Skeletal muscle cell (primary cell): ENCODE measurements around the gene DDX41.
"Not testable (repeated sequence)": the region's sequence is repeated elsewhere in the genome, so short reads cannot be mapped to it uniquely, and the experiment has no call there.

Experiments used
- DNase-seq: peaks from one replicate; pipeline ENCODE4 v3.0.0-alpha.2; 2010; ENCODE audit warnings: low read depth
- H3K4me3 ChIP-seq: 2 replicates; pipeline ENCODE4 v1.5.1; 2011; ENCODE audit warnings: low read depth, mild to moderate bottlenecking, control low read depth, low read length, moderate library complexity

The DDX41 gene

DNA sequence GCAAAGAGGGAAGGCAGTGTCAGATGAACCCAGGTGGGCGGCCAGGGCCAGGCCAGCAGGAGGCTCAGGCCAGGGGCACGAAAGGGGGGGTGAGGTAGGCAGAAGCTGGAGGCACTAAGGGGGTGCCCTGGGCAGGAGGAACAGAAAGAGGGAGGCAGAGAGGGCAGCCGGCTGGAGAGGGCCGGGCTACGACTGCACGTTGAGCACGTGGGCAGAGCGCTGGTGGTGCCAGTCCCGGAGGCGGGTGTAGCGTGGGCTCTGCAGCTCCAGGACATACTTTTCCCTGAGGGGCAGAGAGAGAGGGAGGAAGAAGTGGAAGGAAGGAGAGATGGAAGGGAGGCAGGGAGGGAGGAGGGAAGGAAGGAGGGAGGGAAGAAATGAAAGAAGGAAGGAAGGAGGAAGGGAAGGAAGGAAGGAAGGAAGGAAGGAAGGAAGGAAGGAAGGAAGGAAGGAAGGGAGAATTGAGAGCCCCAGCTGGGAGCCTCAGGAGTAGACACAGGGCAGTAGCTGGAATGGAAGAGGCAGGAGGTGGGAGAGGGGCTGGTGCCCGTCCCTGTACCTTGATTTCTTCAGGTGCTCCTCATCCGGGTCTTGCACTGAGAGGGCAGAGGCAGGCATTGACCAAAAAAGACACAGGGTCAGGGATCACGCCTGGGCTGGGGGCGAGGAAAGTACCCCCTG is 26.3 kb downstream of the DDX41 start:
- no peak overlapping the region for H3K4me3 ChIP-seq

DNA sequence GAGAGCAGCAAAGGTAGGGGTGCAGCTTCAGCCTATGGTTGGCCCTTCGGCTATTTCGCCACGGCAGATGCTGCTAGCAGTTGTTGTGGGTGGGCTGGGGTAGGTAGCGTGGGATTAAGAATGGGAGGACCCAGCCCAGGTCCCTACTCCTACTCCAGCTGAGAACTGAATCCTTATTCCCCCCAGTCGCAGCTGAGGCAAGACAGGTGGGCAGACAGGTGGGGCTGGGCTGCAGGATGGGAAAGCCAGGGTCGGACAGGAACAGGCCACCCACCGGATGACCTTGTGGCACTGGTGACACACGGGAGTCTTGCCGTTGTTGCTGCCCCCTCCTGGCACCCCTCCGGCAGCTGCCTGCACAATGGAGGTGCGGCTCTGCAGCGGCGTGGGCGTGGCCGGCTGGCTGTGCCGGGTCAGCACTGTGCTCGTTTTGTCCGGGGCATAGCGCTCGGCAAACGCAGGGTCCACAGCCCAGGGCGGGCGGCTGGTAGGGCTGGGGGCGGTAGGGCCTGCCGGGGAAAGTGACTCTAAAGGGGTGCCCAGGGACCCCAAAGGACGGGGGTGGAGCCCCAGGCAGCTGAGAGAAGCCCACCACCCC is 27.5 kb downstream of the DDX41 start:
- no peak for DNase-seq
- no peak overlapping the region for H3K4me3 ChIP-seq

More for the DNA sequence above, 26.3 kb downstream of the DDX41 start:
- no peak for DNase-seq

DNA sequence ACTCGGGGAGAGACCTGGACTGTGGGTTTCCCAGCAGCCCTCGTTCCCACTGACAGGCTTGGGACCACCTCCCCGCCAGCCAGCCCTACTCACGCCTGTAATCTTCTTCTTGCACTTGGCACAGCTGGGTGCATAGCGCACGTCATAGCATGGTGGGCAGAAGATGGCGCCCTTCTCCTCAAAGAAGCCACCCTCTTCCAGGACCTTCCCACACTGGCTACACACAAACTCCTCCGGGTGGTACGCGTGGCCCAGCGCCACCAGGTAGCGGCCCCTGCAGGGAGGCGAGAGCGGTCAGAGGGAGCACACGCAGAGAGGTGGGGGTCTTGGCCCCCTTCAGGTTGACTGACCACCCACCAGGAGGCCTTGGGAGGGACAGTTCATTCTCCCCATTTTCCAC is 28.8 kb downstream of the DDX41 start:
- H3K4me3 ChIP-seq, result no peak overlapping the region
- no peak for DNase-seq

DNA sequence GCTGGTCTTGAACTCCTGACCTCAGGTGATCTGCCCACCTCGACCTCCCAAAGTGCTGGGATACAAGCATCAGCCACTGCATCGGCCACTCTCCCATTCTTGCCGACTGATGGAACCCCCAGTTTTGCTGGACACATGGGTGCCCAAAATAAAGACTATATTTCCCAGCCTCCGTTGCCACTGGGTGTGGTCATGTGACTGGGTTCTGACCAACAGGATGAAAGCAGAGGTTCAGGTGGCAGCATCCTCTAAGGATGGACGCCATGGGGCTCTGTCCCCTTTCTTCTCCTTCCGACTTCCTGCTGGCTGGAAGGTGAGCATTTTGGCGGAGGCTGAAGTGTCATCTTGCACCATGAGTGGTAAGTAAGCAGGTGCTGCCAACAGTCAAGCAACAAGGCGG is 29.6 kb downstream of the DDX41 start:
- H3K4me3 ChIP-seq, result no peak overlapping the region

DNA sequence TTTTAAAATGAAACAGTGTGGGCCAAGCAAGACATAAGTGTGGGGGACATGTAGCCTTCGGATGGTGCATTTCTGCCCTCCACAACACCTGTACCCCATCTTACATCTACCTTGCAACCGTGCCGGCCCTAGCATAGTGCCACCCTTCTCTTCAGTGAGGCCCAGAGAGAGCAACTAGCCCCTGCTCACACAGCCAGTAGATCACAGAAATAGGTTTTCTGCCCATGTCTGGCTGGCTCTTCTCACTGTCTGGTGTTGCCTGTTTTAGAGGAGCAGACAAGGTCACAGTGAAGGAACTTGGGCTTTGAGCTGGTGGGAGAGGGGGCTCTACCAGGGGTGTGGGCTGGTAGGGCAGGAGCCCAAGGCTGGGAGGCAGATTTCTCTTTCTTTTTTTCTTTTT is 30.5 kb downstream of the DDX41 start:
- no peak for DNase-seq
- H3K4me3 ChIP-seq, result no peak overlapping the region

More for the DNA sequence above, 29.6 kb downstream of the DDX41 start:
- DNase-seq, result no peak

DNA sequence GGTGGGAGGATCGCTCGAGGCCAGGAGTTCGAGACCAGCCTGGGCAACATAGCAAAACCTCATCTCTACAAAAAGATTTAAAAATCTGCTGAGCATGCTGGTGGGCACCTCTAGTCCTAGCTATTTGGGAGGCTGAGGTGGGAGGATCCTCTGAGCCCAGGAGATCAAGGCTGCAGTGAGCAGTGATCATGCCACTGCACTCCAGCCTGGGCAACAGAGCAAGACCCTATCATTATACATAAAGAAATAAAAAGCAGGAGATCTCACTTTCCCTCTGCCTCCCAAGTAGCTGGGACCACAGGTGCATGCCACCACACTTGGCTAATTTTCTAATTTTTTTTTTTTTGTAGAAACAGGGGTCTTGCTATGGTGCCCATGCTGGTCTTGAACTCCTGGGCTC is 31.0 kb downstream of the DDX41 start:
- not testable (repeated sequence) for DNase-seq, H3K4me3 ChIP-seq

DNA sequence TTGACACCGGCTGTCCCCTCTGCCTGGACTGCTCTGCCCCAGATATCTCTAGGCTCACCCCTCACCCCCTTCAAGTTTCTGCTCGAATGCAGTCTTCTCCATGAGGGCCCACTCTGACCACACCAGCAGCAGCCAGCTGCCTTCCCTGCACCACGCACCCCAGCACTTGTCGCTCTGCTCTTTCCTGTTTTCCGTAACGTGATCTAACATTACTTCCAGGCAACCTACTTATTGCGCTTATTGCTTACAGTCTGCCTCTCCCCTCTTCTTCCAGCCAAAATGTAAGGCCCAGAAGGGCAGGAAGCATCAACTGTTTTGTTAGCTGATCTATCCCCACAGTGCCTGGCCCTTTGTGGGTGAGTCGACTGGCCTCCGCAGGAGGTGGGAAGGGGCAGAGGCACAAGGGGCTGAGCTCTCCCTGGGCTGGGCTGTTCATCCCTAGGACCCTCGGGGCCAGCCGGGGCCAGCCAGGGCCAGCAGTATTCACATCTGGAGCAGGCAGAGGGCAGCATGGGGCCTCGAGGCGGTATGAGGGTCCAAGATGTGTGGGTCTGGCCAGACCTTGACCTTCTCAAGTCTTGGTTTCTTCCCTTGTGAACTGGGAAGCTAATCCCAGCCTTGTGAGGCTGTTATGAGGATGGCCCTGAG is 31.7 kb downstream of the DDX41 start:
- DNase-seq, result no peak
- no peak overlapping the region for H3K4me3 ChIP-seq

DNA sequence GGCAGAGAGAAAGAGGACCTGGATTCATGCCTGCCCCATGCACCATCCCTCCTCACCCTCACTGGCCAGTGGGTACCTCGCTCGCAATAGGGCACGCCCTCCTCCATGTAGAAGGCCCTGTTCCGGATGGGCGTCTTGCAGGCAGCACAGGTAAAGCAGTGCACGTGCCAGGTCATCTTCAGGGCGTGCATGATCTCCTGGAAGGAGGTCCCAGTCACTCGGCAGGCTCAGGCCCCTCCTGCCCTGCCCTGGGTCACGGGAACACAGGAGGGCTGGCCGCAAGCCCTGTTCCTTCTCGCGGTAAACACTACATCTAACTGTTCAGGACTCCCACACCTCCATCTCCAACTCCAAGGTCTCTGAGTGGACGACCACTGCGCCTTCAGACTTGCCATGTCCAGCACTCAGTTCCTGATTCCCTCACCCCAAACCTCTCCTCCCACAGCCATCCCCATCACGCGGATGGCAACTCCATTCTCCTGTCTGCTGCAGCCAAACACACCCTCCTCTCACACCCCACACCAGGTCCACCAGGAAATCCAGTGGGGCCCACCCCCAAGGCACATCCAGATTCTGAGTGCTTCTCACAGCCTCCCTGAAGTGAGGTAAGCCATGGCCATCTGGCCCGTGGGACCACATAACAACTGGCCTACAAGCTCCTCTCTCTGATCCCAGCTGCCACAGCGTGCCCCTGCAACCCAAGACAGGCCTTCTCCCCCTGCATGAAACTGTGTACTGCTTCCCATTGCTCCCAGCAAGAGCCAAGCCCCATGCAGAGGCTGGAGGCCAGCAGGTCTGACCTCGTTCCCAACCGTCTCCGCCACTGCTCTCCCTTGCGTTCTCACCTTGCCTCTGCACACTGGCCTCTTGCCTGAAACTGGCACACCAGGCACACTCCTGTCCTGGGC is 32.5 kb downstream of the DDX41 start:
- no peak for DNase-seq
- no peak overlapping the region for H3K4me3 ChIP-seq

DNA sequence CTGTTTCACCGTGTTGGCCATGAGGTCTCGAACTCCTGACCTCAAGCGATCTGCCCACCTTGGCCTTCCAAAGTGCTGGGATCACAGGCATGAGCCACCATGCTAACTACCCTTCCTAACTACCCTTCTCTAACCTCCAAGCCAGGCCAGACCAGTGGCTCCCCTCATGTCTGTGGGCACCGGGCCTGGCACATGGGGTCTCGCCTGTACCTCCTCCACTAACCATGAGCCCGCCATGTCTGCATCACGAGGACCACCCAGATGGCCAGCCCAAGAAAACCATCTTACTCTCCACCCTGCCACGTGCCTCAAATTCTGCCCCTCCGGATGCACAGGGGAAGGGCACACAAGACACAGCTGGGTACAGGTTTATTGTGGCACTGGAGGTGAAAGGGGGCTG is 33.7 kb downstream of the DDX41 start:
- DNase-seq, result no peak
- no peak overlapping the region for H3K4me3 ChIP-seq

DNA sequence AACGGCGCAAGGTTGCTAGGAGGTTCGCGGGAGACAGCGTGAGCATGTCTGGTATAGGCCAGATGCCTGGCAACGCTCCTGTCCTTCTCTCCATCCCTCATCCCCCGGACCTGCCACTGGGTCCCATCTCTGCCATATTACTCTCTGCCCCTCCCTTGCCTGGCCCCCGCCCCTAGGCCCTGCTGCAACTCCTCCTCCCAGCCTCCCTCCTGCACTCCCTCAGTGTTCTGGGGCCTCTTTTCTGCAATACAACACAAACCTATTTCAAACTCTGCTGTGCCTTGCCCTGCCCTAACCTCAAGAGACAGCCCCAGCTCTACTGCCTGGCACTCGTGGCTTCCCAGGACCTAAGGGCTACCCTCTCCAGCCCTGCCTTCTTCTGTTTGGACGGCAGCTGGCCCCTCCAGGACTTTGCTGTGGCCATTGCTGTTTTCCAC is 34.4 kb downstream of the DDX41 start:
- H3K4me3 ChIP-seq, result no peak overlapping the region
- no peak for DNase-seq

DNA sequence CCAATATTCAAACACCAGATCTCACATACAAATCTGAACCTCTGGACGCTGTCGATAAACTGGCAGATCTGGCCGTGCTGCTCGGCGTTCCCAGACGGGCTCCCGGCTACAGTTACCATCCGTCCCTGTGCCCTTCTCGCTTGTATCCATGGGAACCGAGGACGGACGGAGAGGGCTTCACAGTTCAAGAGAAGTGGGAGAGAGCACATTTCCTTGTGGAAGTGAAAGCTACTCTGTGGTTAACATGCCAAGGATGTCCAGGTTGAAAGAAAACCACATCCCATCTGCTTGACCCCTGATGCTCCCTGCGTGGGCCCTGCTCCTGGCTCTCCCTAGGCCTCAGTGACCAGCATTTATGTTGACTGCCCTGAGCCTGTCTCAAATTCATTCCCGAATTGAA is 37.0 kb downstream of the DDX41 start:
- H3K4me3 ChIP-seq, result no peak overlapping the region
- no peak for DNase-seq

DNA sequence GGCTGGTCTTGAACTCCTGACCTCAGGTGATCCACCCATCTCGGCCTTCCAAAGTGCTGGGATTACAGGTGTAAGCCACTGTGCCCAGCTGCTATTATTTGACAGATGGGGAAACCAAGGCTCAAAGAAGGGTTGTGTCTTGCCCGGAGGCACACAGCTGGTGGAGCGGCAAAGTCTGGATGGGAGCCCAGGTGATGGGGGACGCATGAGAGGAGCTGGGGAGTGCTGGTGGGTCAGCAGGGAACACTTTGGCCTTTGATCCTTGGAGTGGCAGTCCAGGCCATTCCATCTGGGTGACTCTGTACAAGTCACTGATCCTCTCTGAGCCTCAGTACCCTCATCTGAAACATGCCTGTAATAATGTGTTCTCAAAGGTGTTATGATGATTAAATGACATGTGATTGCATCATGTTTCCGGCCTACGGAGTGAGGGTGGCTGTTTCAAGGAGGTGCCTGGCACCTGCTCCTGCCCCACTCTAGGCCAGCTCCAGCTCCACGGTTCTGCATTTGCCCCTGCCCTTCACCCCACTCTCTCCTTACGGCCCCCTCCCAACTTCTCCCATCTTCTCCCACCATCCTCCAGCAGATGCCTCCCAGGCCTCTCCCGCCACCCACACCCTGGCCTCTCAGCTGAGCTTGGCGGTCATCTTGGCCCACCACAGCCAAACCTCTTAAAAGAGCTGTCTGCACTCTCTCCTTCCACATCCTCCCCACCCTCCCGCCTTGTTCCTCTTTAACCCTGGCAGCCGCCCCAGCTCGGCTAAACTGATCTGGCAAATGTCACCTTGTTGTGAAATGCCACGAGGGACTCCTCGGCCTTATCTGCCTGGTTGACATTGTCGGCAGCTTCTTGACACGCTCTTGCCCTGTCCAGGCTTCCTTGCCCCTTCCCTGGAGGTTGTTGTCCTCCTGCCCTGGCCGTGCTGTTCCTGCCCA is 37.8 kb downstream of the DDX41 start:
- no peak overlapping the region for H3K4me3 ChIP-seq
- DNase-seq, result no peak

DNA sequence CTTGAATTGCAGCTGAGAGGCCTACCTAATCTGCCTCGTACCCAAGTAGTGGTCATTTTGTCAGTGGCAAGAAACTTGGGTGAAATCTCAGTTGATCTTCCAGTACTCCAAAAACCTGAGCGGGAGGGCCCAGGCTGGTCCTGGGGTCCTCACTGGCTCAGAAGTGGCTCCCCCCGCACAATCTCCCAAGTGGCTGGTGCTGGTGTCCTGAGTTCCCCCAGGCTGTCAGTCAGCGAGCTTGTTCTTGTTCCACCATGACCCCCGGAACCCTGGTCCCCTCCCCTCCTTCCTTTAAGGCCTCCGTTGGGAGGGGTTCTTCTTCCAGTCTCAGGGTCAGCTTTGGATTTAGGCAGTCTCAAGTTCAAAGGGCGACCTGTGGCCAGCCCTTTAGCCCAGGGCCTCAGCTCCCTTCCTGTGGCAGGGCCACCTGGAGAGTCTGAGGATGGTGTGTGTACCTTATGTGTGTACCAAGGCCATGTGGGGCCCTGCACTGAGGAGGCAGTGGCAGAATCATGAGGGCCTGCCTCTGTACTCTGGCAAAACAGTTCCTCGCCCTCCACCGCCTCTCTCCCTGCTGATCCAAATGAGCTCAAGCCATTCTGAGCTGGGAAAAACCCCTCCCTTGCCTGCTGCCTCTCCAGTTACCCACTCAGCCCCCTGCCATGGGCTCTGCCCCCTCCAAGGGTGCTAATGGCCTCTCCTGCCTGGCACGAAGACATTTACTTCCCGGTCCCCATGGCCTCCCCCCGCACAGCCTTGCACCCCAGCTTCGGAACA is 38.9 kb downstream of the DDX41 start:
- no peak overlapping the region for H3K4me3 ChIP-seq
- DNase-seq, result no peak

DNA sequence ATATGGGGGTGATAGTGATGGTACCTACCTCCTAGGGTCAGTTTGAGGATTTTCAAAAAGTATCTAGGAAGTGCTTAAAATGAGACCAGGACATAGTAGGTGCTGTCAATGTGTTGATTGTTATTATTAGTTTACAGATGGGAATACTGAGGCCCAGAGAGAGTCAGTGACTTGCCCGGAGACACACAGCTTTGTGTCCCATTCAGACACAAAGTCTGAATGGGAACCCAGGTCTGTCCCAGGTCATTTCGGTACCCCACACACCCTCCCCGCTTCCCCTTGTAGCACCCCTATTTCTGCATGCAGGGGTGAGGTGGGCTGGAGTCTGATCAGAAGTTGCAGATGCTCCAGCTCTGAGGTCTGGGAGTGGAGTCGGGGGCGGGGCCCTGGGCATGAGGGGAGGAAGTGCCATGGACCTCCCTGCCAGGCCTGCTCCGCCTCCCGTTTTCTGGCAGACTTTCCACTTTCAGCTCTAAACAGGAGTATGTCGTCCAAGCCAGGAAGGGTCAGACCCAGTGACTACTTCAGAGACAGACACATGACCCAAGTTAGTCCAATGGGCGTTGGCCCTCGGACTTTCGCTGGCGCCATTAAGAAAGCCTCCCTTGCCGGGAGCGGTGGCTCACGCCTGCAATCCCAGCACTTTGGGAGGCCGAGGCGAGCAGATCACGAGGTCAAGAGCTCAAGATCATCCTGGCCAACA is 40.1 kb downstream of the DDX41 start:
- no peak overlapping the region for H3K4me3 ChIP-seq

DNA sequence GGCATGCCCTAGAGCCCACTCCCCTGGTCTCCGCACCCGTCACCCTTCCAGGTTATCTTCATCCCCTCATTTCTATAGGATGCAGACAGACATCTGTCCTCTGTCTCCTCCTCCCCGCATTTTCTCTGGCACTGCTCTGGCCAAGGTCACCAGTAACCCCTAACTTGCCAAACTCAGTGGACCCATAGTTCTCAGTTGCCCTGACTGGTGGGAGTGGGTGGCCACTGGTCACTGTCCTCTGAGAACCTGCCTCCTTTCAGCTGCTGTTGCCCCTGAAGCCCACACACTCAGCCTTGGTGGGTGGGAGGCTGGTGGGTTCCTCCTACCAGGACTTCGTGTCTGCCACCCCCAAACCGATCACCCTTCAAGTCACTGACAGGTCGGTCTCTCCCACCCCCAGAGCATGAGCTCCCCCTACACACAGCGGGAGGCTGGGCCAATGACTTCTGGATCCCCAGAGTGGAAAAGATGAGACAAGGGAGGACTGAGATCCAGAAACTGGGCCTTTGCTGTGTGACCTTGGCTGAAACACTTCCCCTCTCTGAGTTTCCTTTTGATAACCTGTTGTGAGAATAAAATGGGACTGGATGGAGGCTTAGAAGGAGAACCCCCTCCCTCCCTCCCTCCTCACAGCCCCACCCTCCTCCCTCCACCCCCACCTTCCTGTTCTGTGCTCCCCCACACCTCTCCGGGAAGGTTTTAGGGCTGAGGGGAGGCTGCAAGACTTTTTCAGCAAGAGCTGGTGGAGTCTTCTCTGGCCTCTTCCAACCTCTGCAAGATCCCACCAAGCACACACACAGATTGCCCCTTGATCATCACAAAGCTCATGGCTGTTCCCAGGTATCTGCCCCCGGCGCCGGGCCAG is 41.0 kb downstream of the DDX41 start:
- H3K4me3 ChIP-seq, result no peak overlapping the region
- no peak for DNase-seq

More for the DNA sequence above, 40.1 kb downstream of the DDX41 start:
- DNase-seq, result no peak

DNA sequence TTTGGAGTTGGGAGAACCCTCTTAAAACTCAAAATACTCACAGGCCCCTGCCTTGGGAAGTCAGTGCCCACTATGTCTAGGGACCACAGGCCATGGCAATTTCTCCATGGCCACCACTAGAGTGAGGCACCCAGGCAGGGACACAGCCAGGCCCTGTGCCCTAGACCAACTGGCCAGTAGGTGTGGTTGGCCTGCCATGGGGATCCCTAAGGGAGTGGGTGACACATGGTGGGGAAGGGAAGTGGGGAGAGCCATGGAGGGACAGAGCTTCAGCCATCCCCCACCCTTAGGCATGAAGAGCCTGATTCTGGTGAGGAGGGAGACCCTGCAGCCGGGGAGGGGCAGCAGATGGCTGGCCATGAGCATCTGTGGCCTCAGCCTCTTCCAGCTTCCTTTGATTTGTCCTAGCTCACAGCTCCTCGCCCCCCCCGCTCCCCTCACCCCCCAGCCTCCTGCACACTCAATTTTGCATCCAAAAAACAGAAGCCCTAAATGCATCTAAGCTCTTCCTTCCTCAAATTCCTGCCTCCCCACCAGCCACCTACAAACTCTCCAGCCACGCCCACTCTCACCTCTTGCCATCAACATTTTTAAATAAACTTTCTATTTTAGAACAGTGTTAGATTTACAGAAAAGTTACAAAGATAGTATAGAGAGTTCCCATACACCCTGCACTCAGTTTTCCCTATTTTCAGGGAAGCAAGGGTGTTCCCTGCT is 41.8 kb downstream of the DDX41 start:
- DNase-seq, result no peak
- H3K4me3 ChIP-seq, result no peak overlapping the region
